COLO829 (cell line): ENCODE measurements around the gene MKX.
A peak's percentile ranks its signal among the peaks of the same experiment; 100 is the strongest.
"Not testable (repeated sequence)": the region's sequence is repeated elsewhere in the genome, so short reads cannot be mapped to it uniquely, and the experiment has no call there.

Experiments used
- DNase-seq: peaks from one replicate; pipeline ENCODE4 v3.0.0; 2012; ENCODE audit warnings: low spot score

Gene MKX

DNA sequence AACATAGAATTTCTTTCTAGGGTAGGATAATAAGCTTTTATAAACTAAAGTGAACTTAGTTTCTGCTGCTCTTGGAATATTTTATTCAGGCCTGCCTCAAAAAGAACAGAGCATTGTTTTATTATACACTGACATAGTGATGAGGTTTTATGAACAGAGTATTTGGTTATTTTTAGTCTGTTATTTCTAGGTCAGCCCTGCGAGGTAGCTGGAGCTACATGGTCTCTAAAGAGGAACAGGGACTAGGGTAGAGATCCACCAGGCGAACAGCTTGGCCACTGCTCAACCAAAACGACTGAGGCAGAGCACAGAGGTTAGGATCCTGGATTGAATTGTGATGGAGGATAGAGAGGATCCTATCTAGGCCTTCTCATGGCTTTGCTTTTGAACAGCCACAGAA lies 53.0 kb downstream of the MKX start:
- DNase-seq, result no peak

DNA sequence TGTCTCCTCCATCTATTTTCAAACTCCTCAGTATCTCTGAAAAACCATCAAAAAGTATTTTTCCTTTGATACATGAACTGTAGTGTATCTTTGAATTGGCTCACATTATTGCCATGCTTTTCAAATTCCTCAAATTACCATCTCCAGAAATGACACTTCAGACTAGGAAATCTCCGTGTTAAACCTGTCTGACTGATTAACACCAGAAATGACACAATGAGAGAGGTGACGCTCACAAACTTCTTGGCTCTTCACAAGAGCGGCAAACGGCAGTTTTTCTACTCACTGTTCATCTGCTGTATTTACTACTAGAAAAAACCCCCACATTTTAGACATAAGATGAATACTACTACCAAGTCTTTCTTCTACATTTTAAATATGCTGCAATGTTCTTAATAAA lies 56.6 kb downstream of the MKX start:
- no peak for DNase-seq

DNA sequence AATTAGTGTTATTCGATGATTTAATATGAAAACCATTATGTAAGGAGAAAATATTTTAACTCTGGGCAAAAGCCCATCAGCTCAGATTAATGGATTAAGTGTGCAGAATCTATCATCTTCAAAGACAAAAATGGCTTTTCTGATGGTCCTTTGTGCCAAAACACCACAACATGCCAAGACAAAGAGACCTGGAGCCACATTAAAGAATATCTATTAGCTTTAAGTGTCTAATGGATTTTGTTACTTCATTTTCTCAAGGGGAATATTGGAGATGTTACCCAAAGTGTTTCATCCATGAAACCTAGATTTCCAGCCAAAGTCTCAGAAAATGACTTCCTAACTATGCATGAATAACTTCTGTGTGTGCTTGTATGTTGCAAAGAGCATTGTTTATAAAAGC lies 57.3 kb downstream of the MKX start:
- DNase-seq, result no peak

- no peak for DNase-seq
Measured at GRCh38 chr10:27687743-27688142, 57.9 kb downstream of the MKX start.

DNA sequence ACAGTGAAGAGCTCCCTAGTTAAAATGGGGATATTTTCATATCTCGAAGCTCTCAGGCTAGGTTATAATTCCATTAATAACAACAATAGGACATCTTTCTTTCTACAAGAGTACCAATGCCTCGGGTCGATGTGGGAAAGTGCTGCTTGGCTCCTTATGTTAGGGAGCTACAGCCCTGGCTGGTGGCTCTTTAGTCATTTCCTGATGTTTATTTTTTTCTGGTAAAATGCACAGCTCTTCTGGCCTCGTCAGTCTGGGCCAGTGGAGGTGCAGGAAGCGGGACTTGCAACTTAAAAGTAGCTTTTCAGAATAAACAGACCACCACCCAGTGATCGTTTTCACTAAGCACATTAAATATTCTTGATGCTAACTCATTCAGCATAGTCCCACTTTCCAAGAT lies 58.3 kb downstream of the MKX start:
- DNase-seq, result no peak

- no peak for DNase-seq
Measured at GRCh38 chr10:27685681-27686080, 59.9 kb downstream of the MKX start.

- DNase-seq, result no peak
Measured at GRCh38 chr10:27683226-27683625, 62.4 kb downstream of the MKX start.

DNA sequence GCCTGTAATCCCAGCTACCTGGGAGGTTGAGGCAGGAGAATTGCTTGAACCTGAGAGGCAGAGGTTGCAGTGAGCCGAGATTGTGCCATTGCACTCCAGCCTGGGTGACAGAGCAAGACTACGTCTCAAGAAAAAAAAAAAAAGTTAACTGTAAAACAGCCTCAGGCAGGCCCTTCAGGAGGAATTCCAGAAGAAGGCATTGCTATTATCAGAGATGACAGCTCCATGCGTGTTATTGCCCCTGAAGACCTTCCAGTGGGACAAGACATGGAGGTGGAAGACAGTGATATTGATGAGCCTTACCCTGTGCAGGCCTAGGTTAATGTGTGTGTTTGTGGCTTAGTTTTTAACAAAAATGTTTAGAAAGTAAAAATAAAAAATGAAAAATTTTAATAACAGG lies 63.8 kb downstream of the MKX start:
- not testable (repeated sequence) for DNase-seq

- DNase-seq, result no peak
Measured at GRCh38 chr10:27680691-27681605, 64.7 kb downstream of the MKX start.

GRCh38 chr10:27680006-27680557 lies 65.5 kb downstream of the MKX start:
- DNase-seq, result no peak

- no peak for DNase-seq
Measured at GRCh38 chr10:27679369-27679912, 66.2 kb downstream of the MKX start.

- DNase-seq, result no peak
Measured at GRCh38 chr10:27678166-27678565, 67.5 kb downstream of the MKX start.

- DNase-seq, result no peak
Measured at GRCh38 chr10:27673065-27673464, 72.6 kb downstream of the MKX start.

DNA sequence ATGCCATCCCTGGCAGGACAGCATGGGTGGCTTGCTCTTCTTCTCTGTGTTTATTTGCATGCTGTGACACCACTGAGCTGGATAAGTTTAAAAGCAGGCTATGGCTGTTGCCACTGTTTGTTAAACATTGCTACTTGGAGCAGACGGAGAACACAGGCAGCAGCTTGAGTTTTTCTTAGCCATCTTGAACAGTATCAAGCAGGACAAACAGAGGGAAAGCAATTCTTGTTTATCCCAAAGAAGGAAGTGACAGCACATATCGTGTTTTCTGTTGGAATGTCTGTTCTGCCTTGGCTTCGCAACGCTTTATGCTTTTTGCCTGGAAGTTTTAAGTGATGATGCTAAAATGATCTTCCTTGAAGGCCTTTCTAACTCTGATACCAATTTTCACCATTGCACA lies 73.8 kb downstream of the MKX start:
- no peak for DNase-seq

DNA sequence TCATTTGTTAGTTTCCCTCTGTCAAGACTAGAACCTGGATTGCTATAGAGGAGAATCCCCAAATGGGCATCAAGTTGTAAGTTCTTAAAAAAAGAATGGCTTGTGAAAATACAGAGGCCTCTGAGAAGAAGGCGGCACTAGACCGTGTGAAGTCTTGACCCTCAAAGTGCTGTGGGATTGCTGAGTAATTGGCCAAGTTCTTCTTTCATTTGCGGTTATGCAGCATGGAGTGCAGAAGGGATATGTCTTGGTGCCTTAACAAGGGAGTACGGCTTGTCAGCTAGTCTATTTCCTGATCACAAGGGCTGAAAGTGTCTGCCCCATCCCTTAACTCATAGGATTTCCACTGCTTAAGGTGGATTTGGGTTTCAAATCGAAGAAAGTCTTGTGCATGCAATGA lies 81.2 kb downstream of the MKX start:
- DNase-seq, result no peak

- no peak for DNase-seq
Measured at GRCh38 chr10:27663621-27664020, 82.0 kb downstream of the MKX start.

DNA sequence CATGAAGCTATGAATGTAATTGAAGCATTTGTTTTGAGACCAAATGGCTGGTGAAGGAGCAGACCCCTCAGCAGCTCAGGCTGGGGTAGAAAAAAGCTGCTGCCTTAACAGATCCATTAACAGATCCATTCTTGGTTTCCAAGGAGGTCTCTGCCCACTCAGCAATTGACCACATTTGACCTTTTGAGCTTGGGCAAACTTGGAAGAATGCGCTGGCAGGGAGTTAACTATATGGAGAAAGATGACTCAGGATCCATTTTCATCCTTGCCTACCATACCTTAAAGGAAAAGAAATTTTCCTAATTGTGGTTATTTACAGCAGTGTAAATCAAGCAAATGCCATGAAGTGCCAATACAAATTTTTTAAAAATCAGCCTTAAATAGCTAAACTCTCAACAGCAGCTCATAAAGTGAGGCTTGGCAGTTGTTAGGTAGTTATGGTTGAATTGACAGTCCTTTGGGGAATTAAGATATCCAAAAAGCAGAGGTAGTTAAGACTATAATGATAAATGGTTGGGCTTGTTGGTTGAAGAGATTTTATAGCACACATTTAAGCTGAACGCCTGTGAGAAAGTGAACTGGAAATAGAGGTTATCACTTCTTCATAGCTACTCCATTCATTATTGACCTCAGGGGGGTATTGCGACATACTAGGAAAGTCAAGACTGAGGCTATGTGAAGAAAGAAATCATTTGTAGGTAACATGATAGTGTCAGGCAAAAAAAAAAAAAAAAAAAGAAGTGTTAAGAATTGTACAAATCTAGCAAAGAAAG lies 83.9 kb downstream of the MKX start:
- peak; percentile 17 for DNase-seq

- DNase-seq, result no peak
Measured at GRCh38 chr10:27660711-27661110, 84.9 kb downstream of the MKX start.

DNA sequence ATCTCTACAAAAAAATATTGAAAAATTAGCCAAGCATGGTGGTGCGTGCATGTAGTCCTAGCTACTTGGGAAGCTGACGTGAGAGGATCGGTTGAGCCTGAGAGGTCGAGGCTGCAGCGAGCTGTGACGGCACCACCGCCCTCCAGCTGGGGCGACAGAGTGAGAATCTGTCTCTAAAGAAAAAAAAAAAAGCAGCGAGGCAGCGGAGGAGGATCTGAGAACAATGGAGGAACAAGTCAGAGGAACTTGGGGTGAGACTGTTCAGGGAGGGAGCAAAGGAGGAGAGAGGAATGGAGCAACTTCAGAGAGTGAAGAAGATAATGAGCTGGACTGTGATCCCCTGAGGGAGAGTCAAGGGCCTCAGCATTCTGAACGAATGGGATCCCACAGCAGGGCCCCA lies 85.4 kb downstream of the MKX start:
- DNase-seq, result no peak

- DNase-seq, result no peak
Measured at GRCh38 chr10:27659786-27660185, 85.8 kb downstream of the MKX start.

- no peak for DNase-seq
Measured at GRCh38 chr10:27658788-27659187, 86.8 kb downstream of the MKX start.

GRCh38 chr10:27655296-27655695 lies 90.3 kb downstream of the MKX start:
- DNase-seq, result no peak

GRCh38 chr10:27654284-27654683 lies 91.3 kb downstream of the MKX start:
- DNase-seq, result no peak
